ENCODE data around the gene UXT.
A peak's percentile ranks its signal among the peaks of the same experiment; 100 is the strongest.

- TF ChIP-seq CTCF (IDR thresholded peaks at IDR 0.05) (peak in 3 of 7 experiments; percentile 18 to 26 (median 22)), POLR2AphosphoS5 (IDR thresholded peaks at IDR 0.05) (peak in 1 of 3 donors; percentile 58)
These were observed 39.3 kb downstream of the UXT start, which contains the start of gene SYN1 for GRCh38 chrX:47619486-47620302.
